GM21737 (cell line): Measurements from ENCODE around the gene PPP2R1A.
"Not testable (repeated sequence)": the region's sequence is repeated elsewhere in the genome, so short reads cannot be mapped to it uniquely, and the experiment has no call there.

ENCODE experiments used
- ATAC-seq: cut with Tn5 transposase; IDR thresholded peaks from one replicate; pipeline ENCODE4 v1.9.1; 2021; ENCODE audit warnings: mild to moderate bottlenecking, moderate library complexity; ENCODE audit not compliant: unreplicated experiment

Gene PPP2R1A

GRCh38 chr19:52200044-52200443 is 10.2 kb downstream of the PPP2R1A start:
- no peak for ATAC-seq

- not testable (repeated sequence) for ATAC-seq
Measured at GRCh38 chr19:52200755-52201391, 11.0 kb downstream of the PPP2R1A start.

DNA sequence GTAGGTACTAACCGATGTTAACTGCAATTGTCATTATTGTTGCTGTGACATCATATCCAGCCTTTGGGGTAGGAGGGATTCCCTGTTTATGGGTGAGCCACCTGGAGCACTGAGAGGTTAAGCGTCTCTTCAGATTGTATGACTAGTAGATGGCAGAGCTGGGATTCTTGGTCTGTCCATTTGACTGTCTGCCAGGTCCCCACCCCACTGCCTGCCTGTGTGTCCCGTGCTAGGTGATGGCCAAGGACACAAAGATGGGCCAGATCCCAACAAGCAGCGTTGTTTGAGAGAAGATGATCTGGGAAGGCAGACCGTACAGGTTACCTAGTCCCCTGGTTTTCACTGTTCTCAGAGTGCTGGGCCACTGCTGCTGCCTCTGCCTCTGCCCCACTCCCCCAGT is 16.6 kb downstream of the PPP2R1A start:
- no peak for ATAC-seq

GRCh38 chr19:52211203-52211602 is 21.4 kb downstream of the PPP2R1A start:
- ATAC-seq, result no peak

- no peak for ATAC-seq
Measured at GRCh38 chr19:52211926-52212571, 22.2 kb downstream of the PPP2R1A start.

GRCh38 chr19:52212572-52213255 is 22.9 kb downstream of the PPP2R1A start:
- ATAC-seq, result no peak

GRCh38 chr19:52214241-52214640 is 24.4 kb downstream of the PPP2R1A start:
- ATAC-seq, result no peak

DNA sequence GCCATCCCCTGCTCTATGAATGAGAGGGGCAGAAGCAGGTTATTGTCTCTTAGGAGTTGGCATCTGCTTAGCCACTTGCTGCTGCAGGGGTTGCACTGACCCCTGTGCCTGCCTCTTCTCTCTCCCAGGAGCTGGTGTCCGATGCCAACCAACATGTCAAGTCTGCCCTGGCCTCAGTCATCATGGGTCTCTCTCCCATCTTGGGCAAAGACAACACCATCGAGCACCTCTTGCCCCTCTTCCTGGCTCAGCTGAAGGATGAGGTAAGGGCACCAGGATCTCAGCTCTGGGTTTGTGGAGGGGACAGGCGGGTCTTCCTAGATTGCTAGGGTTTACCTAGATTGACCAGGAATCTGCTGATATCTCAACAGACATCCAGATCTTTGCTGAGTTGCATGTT is 26.5 kb downstream of the PPP2R1A start:
- ATAC-seq, result no peak

DNA sequence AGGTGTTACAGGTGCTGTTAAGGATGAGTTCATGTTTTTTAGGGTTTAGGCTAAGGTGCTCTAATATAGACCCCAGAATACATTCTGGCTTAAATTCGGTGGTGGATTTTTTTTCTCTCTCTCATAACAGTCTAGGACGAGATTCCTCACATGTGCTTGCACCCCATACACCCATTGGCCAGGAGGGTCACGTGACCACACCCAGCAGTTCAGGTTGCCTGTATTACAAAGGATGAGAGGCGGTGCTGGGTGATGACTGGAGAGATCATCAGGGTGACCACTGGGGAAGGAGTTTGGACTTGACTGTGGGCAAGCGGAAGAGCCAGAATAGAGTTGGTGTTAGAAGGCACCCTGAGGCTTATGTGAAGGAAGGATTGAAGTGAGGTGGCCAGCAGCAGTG is 27.7 kb downstream of the PPP2R1A start:
- ATAC-seq, result no peak

GRCh38 chr19:52219611-52220010 is 29.8 kb downstream of the PPP2R1A start:
- no peak for ATAC-seq

DNA sequence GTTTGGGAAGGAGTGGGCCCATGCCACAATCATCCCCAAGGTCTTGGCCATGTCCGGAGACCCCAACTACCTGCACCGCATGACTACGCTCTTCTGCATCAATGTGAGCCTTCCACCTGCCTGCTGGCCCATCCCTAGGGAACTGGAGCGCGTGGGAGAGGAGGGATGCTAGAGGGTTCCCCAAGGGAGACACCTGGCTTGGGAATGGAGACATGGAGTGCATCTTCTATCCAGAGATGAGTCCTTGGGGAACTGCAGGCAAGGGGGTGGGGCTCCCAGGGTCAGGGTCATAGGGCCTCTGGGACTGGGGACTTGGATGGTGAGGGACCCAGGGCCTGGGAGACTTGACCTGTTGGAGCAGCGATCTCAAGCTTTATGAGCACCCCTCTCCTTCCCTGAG is 31.2 kb downstream of the PPP2R1A start:
- ATAC-seq, result no peak

DNA sequence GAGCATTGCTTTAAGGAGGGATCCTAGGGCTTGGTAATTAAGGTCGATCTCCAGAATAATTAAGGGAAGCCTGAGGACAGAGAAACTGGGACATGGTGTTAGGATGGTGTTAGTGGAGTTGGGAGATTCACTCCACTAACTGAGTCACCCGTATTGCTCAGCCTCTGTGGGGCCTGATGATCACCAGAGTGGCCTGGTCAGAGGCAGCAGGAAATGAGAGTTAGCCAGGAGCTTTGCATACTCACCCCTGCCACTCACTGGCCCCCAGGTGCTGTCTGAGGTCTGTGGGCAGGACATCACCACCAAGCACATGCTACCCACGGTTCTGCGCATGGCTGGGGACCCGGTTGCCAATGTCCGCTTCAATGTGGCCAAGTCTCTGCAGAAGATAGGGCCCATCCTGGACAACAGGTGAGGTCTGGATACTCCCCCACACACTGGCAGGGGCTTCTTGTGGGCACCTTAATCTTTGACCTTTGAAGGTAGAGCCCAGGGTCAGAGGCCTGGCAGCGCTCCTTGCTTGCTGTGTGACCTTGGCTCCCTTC is 32.1 kb downstream of the PPP2R1A start:
- no peak for ATAC-seq

- no peak for ATAC-seq
Measured at GRCh38 chr19:52224211-52224610, 34.4 kb downstream of the PPP2R1A start.

DNA sequence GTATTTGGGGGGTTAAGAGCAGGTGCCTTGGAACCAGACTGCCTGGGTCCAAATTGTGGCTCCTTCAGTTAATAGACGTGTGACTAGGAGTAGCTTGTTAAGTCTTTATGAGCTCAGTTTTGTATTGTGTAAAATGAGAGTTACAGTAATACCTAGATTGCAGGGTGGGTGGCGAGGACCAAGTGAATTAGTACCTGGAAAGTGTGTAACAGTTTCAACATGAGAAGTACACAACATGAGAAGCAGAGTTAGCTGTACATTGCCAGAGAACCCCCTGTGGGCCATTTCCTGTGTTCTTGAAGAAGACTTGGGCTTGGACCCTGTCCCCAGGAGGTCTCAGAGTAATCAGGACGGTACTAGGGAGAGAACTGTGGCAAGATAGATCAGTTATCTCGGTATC is 36.8 kb downstream of the PPP2R1A start:
- ATAC-seq, result no peak

DNA sequence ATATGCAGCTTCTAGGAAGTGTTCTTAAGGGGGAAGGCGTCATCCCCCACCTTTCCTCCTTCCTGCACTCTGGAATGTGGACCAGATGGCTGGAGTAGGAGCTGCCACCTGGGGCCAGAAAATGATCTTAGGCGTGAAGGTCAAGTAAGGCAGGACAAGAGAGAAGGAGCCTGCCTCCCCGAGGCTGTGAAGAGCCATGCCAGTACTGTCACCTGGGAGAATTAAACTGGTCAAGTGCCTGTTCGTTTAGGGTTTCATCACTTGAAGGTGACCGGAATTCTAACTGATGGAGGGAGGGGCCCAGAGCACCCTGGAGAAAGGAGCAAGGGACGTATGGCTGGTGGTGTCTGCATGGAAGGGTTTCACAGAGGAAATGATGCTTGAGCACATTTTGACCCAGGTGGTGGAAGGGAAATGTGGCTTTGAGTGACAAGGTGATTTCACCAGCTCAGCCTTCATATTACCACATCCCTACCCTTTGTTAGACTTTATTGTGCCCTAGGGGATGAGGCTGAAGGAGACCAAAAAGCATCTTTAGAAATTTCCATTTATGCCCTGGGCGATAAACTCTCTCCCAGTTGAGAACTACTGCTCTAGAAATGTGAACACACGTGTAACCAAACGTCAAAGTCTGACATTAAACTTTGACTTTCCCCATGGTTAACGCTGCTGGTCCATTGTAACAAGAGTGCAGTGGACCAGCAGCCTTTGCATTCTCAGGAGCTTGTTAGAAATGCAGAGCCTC is 37.5 kb downstream of the PPP2R1A start:
- no peak for ATAC-seq

- no peak for ATAC-seq
Measured at GRCh38 chr19:52227980-52228379, 38.1 kb downstream of the PPP2R1A start.

GRCh38 chr19:52229524-52229923 is 39.7 kb downstream of the PPP2R1A start:
- ATAC-seq, result no peak

- no peak for ATAC-seq
Measured at GRCh38 chr19:52230685-52231084, 40.8 kb downstream of the PPP2R1A start.

GRCh38 chr19:52231154-52231910 is 41.5 kb downstream of the PPP2R1A start:
- no peak for ATAC-seq

GRCh38 chr19:52234406-52234805 is 44.6 kb downstream of the PPP2R1A start:
- ATAC-seq, result no peak

DNA sequence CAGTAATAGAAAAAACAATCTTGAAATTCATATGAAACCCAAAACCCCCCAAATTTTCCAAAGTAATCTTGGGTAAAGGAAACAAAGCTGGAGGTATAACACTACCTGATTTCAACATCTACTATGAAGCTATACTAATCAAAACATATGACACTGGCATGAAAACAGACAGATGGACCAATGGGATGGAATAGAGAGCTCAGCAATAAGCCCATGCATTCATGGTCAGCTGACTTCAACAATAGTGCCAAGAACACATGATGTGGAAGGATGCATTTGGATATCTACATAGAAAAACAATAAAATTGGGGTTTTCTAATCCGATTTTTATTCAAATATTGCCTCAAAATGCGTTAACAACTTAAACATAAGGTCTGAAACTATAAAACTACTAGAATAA is 47.3 kb downstream of the PPP2R1A start:
- no peak for ATAC-seq
